ENCODE results near the gene DOC2A.
A peak's percentile ranks its signal among the peaks of the same experiment; 100 is the strongest.

The DOC2A gene

GRCh38 chr16:29993903-29994599 lies 16.8 kb downstream of the DOC2A start (continued):
- no peak for TF ChIP-seq ZNF549 (tag by site-specific recombination; IDR thresholded peaks at IDR 0.05)

- ChIA-PET POLR2A (interaction anchor here (0.6 to 4.0 kb wide), 10 partner anchors 8 to 185 kb away, joined by 3 to 42 read pairs (median 3); partner anchors contain the start of genes ASPHD1, KCTD13, SEZ6L2 and TAOK2), CTCF (interaction anchor here (0.6 to 1.6 kb wide), 6 partner anchors 18 to 352 kb away, joined by 3 to 4 read pairs (median 3); partner anchors contain the start of gene PAGR1)
- H3K4me1 ChIP-seq (ENCODE audit: control insufficient read depth, insufficient read depth, low read length): no peaks in the 10 kb centered on the region; the same call in 1 of the 2 replicates
- no peak overlapping the region for H3K27ac ChIP-seq (ENCODE audit: extremely low read depth, low read depth, low read length)
- peaks cover 18 to 81% of the 10 kb centered on the region in 2 experiments for H3K36me3 ChIP-seq (ENCODE audit: control insufficient read depth in 2 of 2, insufficient read depth in 1 of 2, low read length in 2 of 2)
- no peaks in the 10 kb centered on the region for H3K9me3 ChIP-seq (ENCODE audit: control insufficient read depth, insufficient read depth, low read depth, low read length)
- TF ChIP-seq FEZF1 (tag by site-specific recombination; IDR thresholded peaks at IDR 0.05) (no peak), SCRT2 (tag by site-specific recombination; IDR thresholded peaks at IDR 0.05) (peak; percentile 68), ZNF785 (tag by site-specific recombination; IDR thresholded peaks at IDR 0.05) (no peak), KLF8 (tag by site-specific recombination; IDR thresholded peaks at IDR 0.05) (no peak)
- no peak overlapping the region for H3K4me3 ChIP-seq (ENCODE audit: low read depth, low read length)
These were observed 17.5 kb downstream of the DOC2A start for GRCh38 chr16:29993191-29993902.

GRCh38 chr16:29992344-29992967 lies 18.4 kb downstream of the DOC2A start:
- Histone ChIP-seq H3K4me1 (ENCODE audit: control insufficient read depth, insufficient read depth, low read length) (no peaks in the 10 kb centered on the region; the same call in 1 of the 2 replicates), H3K27ac (ENCODE audit: extremely low read depth, low read depth, low read length) (no peak overlapping the region), H3K4me3 (ENCODE audit: low read depth, low read length) (no peak overlapping the region), H3K36me3 (ENCODE audit: control insufficient read depth in 2 of 2, insufficient read depth in 1 of 2, low read length in 2 of 2) (peaks cover 15 to 81% of the 10 kb centered on the region in 2 experiments), H3K9me3 (ENCODE audit: control insufficient read depth, insufficient read depth, low read depth, low read length) (no peaks in the 10 kb centered on the region)
- CTCF ChIA-PET: interaction anchor here (0.8 to 0.9 kb wide), 2 partner anchors 17 to 351 kb away, joined by 3 read pairs; no protein-coding TSS in a partner anchor
- POLR2A ChIA-PET: interaction anchor here (0.5 to 1.6 kb wide), 4 partner anchors 16 to 186 kb away, joined by 3 to 5 read pairs (median 4); partner anchors contain the start of genes ASPHD1, MAZ and SEZ6L2
- TF ChIP-seq ZNF18 (tag by site-specific recombination; IDR thresholded peaks at IDR 0.05) (no peak), ZNF664 (tag by site-specific recombination; IDR thresholded peaks at IDR 0.05) (no peak), ZNF529 (tag by site-specific recombination; IDR thresholded peaks at IDR 0.05; ENCODE audit: insufficient replicate concordance) (no peak), ZNF214 (tag by site-specific recombination; IDR thresholded peaks at IDR 0.05; ENCODE audit: borderline replicate concordance) (no peak), ZNF16 (tag by site-specific recombination; IDR thresholded peaks at IDR 0.05; ENCODE audit: low read depth) (no peak), ZNF132 (tag by site-specific recombination; IDR thresholded peaks at IDR 0.05; ENCODE audit: borderline replicate concordance) (no peak), PATZ1 (tag by site-specific recombination; IDR thresholded peaks at IDR 0.05) (no peak; the same call in 1 of the 2 replicates), ZNF202 (tag by site-specific recombination; IDR thresholded peaks at IDR 0.05; ENCODE audit: borderline replicate concordance) (no peak), EGR2 (tag by site-specific recombination; IDR thresholded peaks at IDR 0.05; ENCODE audit: low read depth) (peak; percentile 28; the same call in 1 of the 2 replicates), ZNF274 (IDR thresholded peaks at IDR 0.05; ENCODE audit: low read length) (no peak), ZNF274 (tag by site-specific recombination; IDR thresholded peaks at IDR 0.05; ENCODE audit: borderline replicate concordance) (no peak), ZNF555 (tag by site-specific recombination; conservative IDR thresholded peaks at IDR 0.05) (no peak), GLIS1 (tag by site-specific recombination; IDR thresholded peaks at IDR 0.05) (peak; percentile 85), ZNF600 (tag by site-specific recombination; IDR thresholded peaks at IDR 0.05) (no peak), ZNF521 (tag by site-specific recombination; IDR thresholded peaks at IDR 0.05) (no peak), HIC1 (tag by site-specific recombination; IDR thresholded peaks at IDR 0.05) (no peak), ZNF792 (tag by site-specific recombination; IDR thresholded peaks at IDR 0.05) (no peak), ZNF48 (tag by site-specific recombination; IDR thresholded peaks at IDR 0.05) (no peak), ZNF654 (tag by site-specific recombination; IDR thresholded peaks at IDR 0.05; ENCODE audit: low read depth) (no peak)
